PC-9 (cell line): ENCODE data around the gene CUX1.

Experiments used
- CTCF ChIP-seq: fragments of 200-600 bp; sonication (generic); conservative IDR thresholded peaks from 2 replicates; pipeline ENCODE4 v1.6.1; 2017; ENCODE audit warnings: mixed run types, antibody characterized with exemption, mild to moderate bottlenecking, moderate library complexity
- EZH2 ChIP-seq: fragments of 200-600 bp; sonication (generic); IDR thresholded peaks from 2 replicates; pipeline ENCODE4 v1.8.0; 2017; ENCODE audit warnings: antibody characterized with exemption, low read depth

DNA sequence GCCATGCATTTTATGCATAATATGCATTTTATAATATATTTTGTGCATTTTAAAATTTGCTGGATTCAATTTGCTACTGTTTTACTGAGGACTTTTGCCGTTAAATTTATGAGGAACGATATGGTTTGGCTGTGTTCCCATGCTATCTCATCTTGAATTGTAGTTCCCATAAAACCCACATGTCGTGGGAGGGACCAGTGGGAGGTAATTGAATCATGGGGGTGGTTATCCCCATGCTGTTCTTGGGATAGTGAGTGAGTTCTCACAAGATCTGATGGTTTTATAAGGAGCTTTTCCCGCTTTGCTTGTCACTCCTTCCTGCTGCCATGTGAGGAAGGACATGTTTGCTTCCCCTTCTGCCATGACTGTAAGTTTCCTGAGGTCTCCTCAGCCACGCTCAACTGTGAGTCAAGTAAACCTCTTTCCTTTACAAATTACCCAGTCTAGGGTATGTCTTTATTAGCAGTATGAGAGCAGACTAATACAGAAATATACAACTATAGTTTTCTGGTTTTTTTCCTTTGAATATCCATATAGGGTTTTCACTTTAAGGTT lies 267.9 kb downstream of the CUX1 start:
- TF ChIP-seq CTCF: no peak
- no peak for TF ChIP-seq EZH2
